Endothelial cell (in vitro differentiated cells): Measurements from ENCODE around the gene TJP2. TPM values are rescaled to one million over a fixed set of nuclear protein-coding genes. Genes with fewer than 3 reads are reported as not detected.
A peak's percentile ranks its signal among the peaks of the same experiment; 100 is the strongest.

Source experiments
- DNase-seq: peaks from one replicate; pipeline ENCODE4 v3.0.0; 2021; ENCODE audit warnings: low spot score
- H3K27ac Mint-ChIP-seq: one replicate; pipeline ENCODE4 v1.8.0; 2021; ENCODE audit warnings: mixed read lengths, inconsistent platforms; ENCODE audit not compliant: unreplicated experiment
- H3K27me3 Mint-ChIP-seq: one replicate; pipeline ENCODE4 v1.8.0; 2021; ENCODE audit warnings: mild to moderate bottlenecking, moderate library complexity, mixed read lengths, inconsistent platforms; ENCODE audit not compliant: unreplicated experiment
- H3K36me3 Mint-ChIP-seq: one replicate; pipeline ENCODE4 v1.8.0; 2021; ENCODE audit warnings: mild to moderate bottlenecking, low read depth, mixed read lengths, inconsistent platforms; ENCODE audit not compliant: unreplicated experiment
- H3K4me1 Mint-ChIP-seq: one replicate; pipeline ENCODE4 v1.8.0; 2021; ENCODE audit warnings: mild to moderate bottlenecking, mixed read lengths, inconsistent platforms; ENCODE audit not compliant: unreplicated experiment
- H3K4me3 Mint-ChIP-seq: one replicate; pipeline ENCODE4 v1.8.0; 2021; ENCODE audit warnings: mild to moderate bottlenecking, mixed read lengths, inconsistent platforms; ENCODE audit not compliant: unreplicated experiment
- H3K9me3 Mint-ChIP-seq: one replicate; pipeline ENCODE4 v1.8.0; 2021; ENCODE audit warnings: mixed read lengths, inconsistent platforms; ENCODE audit not compliant: unreplicated experiment
- CTCF ChIP-seq: fragments of 200-600 bp; sonication (generic); IDR thresholded peaks from one replicate; pipeline ENCODE4 v1.5.0; 2021; ENCODE audit warnings: antibody characterized with exemption; ENCODE audit not compliant: unreplicated experiment
- total RNA-seq: library from RNA; stranded (reverse); fragmentation: NEBNext Ultra II Directional; extraction: Animal tissue kit (Norgen Biotek cat#: 25700); gene quantifications from one replicate; pipeline ENCODE4 v1.2.1, GENCODE V29; 2021; ENCODE audit not compliant: unreplicated experiment

Gene TJP2
- total RNA-seq, 1 donor from 2014 or later, result 198 TPM

GRCh38 chr9:69276775-69277174 lies 102.7 kb downstream of the TJP2 start:
- TF ChIP-seq CTCF, result no peak
- Mint-ChIP-seq H3K9me3 (no peaks in the 10 kb centered on the region), H3K36me3 (peaks cover 14% of the 10 kb centered on the region), H3K4me3 (no peak overlapping the region), H3K27ac (no peak overlapping the region), H3K4me1 (peaks cover 7% of the 10 kb centered on the region), H3K27me3 (peaks cover 4% of the 10 kb centered on the region)
- no peak for DNase-seq

GRCh38 chr9:69279084-69279731 lies 105.1 kb downstream of the TJP2 start:
- Mint-ChIP-seq H3K36me3 (peaks cover 14% of the 10 kb centered on the region), H3K27ac (no peak overlapping the region), H3K27me3 (peaks cover 4% of the 10 kb centered on the region), H3K4me1 (peaks cover 18% of the 10 kb centered on the region), H3K9me3 (no peaks in the 10 kb centered on the region), H3K4me3 (no peak overlapping the region)
- DNase-seq, result no peak
- no peak for TF ChIP-seq CTCF

GRCh38 chr9:69279733-69280132 lies 105.7 kb downstream of the TJP2 start:
- H3K9me3 Mint-ChIP-seq, result no peaks in the 10 kb centered on the region
- TF ChIP-seq CTCF, result no peak
- no peak overlapping the region for H3K27ac Mint-ChIP-seq
- peaks cover 10% of the 10 kb centered on the region for H3K36me3 Mint-ChIP-seq
- H3K4me3 Mint-ChIP-seq, result no peak overlapping the region
- peaks cover 18% of the 10 kb centered on the region for H3K4me1 Mint-ChIP-seq
- no peak for DNase-seq
- peaks cover 2% of the 10 kb centered on the region for H3K27me3 Mint-ChIP-seq

GRCh38 chr9:69283003-69283402 lies 108.9 kb downstream of the TJP2 start:
- no peaks in the 10 kb centered on the region for H3K27me3 Mint-ChIP-seq
- H3K27ac Mint-ChIP-seq, result peak overlapping the region; percentile 87
- TF ChIP-seq CTCF, result no peak
- peaks cover 5% of the 10 kb centered on the region for H3K36me3 Mint-ChIP-seq
- no peaks in the 10 kb centered on the region for H3K9me3 Mint-ChIP-seq
- DNase-seq, result no peak
- H3K4me3 Mint-ChIP-seq, result no peak overlapping the region
- H3K4me1 Mint-ChIP-seq, result peaks cover 18% of the 10 kb centered on the region

GRCh38 chr9:69292078-69292477 lies 118.0 kb downstream of the TJP2 start:
- Mint-ChIP-seq H3K27ac (no peak overlapping the region), H3K4me1 (no peaks in the 10 kb centered on the region), H3K27me3 (no peaks in the 10 kb centered on the region), H3K36me3 (no peaks in the 10 kb centered on the region), H3K4me3 (no peak overlapping the region), H3K9me3 (no peaks in the 10 kb centered on the region)
- TF ChIP-seq CTCF, result no peak
- DNase-seq, result no peak
